Measurements from ENCODE around the gene ZFP57.

- TF ChIP-seq CTCF (IDR thresholded peaks at IDR 0.05 in 4 of 5, conservative IDR thresholded peaks at IDR 0.05 in 1 of 5) (no peak), POLR2A (IDR thresholded peaks at IDR 0.05) (no peak)
Measured at GRCh38 chr6:29708432-29709179, 27.7 kb upstream of the ZFP57 start.
